HG03045 (cell line): Measurements from ENCODE around the gene SEMA5B.

ENCODE experiments used
- ATAC-seq: cut with Tn5 transposase; IDR thresholded peaks from one replicate; pipeline ENCODE4 v1.9.1; 2021; ENCODE audit warnings: mild to moderate bottlenecking, moderate library complexity; ENCODE audit not compliant: unreplicated experiment

Gene SEMA5B

GRCh38 chr3:123055352-123055751 lies 27.8 kb upstream of the SEMA5B start:
- no peak for ATAC-seq

GRCh38 chr3:123054931-123055330 lies 27.4 kb upstream of the SEMA5B start:
- no peak for ATAC-seq

- ATAC-seq, result no peak
These were observed 26.7 kb upstream of the SEMA5B start for GRCh38 chr3:123054109-123054778.

- ATAC-seq, result no peak
These were observed 25.5 kb upstream of the SEMA5B start for GRCh38 chr3:123053107-123053506.

- ATAC-seq, result no peak
These were observed 23.1 kb upstream of the SEMA5B start for GRCh38 chr3:123050666-123051065.

GRCh38 chr3:123048480-123049237 lies 21.1 kb upstream of the SEMA5B start:
- no peak for ATAC-seq

- ATAC-seq, result no peak
These were observed 19.4 kb upstream of the SEMA5B start for GRCh38 chr3:123047062-123047319.

GRCh38 chr3:123046262-123047061 lies 18.9 kb upstream of the SEMA5B start:
- ATAC-seq, result no peak

GRCh38 chr3:123044981-123045763 lies 17.6 kb upstream of the SEMA5B start:
- ATAC-seq, result no peak

- no peak for ATAC-seq
These were observed 14.8 kb upstream of the SEMA5B start for GRCh38 chr3:123042413-123042812.

- no peak for ATAC-seq
These were observed 11.6 kb upstream of the SEMA5B start for GRCh38 chr3:123039178-123039577.

- no peak for ATAC-seq
These were observed 11.2 kb upstream of the SEMA5B start for GRCh38 chr3:123038751-123039150.

- ATAC-seq, result no peak
These were observed 9.4 kb upstream of the SEMA5B start for GRCh38 chr3:123037015-123037375.

- ATAC-seq, result no peak
These were observed 8.9 kb upstream of the SEMA5B start for GRCh38 chr3:123036352-123037014.

- no peak for ATAC-seq
These were observed 7.4 kb upstream of the SEMA5B start for GRCh38 chr3:123034996-123035395.

GRCh38 chr3:123034120-123034519 lies 6.6 kb upstream of the SEMA5B start:
- ATAC-seq, result no peak

- no peak for ATAC-seq
These were observed 4.5 kb upstream of the SEMA5B start for GRCh38 chr3:123032057-123032456.

GRCh38 chr3:123031051-123031450 lies 3.5 kb upstream of the SEMA5B start:
- ATAC-seq, result no peak

- no peak for ATAC-seq
These were observed 768 bp upstream of the SEMA5B start for GRCh38 chr3:123028233-123028828.

GRCh38 chr3:123026565-123027291 lies 835 bp downstream of the SEMA5B start:
- ATAC-seq, result no peak
